HL-60 (cell line): ENCODE data around the gene TRDN.

Experiments
- DNase-seq, 2 experiments: peaks; one replicate each; pipeline ENCODE4 v3.0.0-alpha.2; 2010 to 2020; ENCODE audit warnings: low read depth in 1 of 2, low spot score in 1 of 2
- H3K27ac ChIP-seq: fragments of 250-450 bp; sonication (Bioruptor Pico); replicated peaks from 2 replicates; pipeline ENCODE4 v1.5.1; 2020; ENCODE audit warnings: mild to moderate bottlenecking, moderate library complexity
- H3K27me3 ChIP-seq: fragments of 250-450 bp; sonication (Bioruptor Pico); 2 replicates; pipeline ENCODE4 v1.5.1; 2021; ENCODE audit warnings: mild to moderate bottlenecking, moderate library complexity; ENCODE audit not compliant: insufficient read depth, poor library complexity, severe bottlenecking
- H3K4me3 ChIP-seq: replicated peaks from 2 replicates; pipeline ENCODE4 v1.5.1; 2011; ENCODE audit warnings: mild to moderate bottlenecking, control low read depth, low read length; ENCODE audit not compliant: insufficient read depth
- CTCF ChIP-seq: IDR thresholded peaks from one replicate; pipeline ENCODE4 v1.5.1; 2011; ENCODE audit warnings: low read length, control low read depth, inconsistent platforms; ENCODE audit not compliant: insufficient read depth
- GABPA ChIP-seq: IDR thresholded peaks from 2 replicates; pipeline ENCODE4 v1.6.1; 2012; ENCODE audit warnings: low read depth
- POLR2AphosphoS5 ChIP-seq: IDR thresholded peaks from 2 replicates; pipeline ENCODE4 v1.6.1; 2012; ENCODE audit warnings: low read depth
- REST ChIP-seq: IDR thresholded peaks from 2 replicates; pipeline ENCODE4 v1.6.1; 2012; ENCODE audit warnings: low read depth; ENCODE audit not compliant: insufficient replicate concordance
- SPI1 ChIP-seq: IDR thresholded peaks from 2 replicates; pipeline ENCODE4 v1.6.1; 2012; ENCODE audit warnings: low read depth, mild to moderate bottlenecking, borderline replicate concordance

Gene TRDN

GRCh38 chr6:123288649-123289048 lies 348.1 kb downstream of the TRDN start:
- TF ChIP-seq GABPA (no peak), POLR2AphosphoS5 (no peak), CTCF (no peak), SPI1 (no peak), REST (no peak)
- Histone ChIP-seq H3K27ac (no peak overlapping the region), H3K4me3 (no peak overlapping the region), H3K27me3 (no peaks in the 10 kb centered on the region)
- DNase-seq = no peak

- TF ChIP-seq GABPA = no peak
- no peak for TF ChIP-seq REST
- no peak for TF ChIP-seq POLR2AphosphoS5
- Histone ChIP-seq H3K4me3 (no peak overlapping the region), H3K27me3 (no peaks in the 10 kb centered on the region), H3K27ac (no peak overlapping the region)
- DNase-seq = no peak
Measured at GRCh38 chr6:123276546-123276980, 360.2 kb downstream of the TRDN start.

GRCh38 chr6:123263981-123264380 lies 372.8 kb downstream of the TRDN start:
- Histone ChIP-seq H3K4me3 (no peak overlapping the region), H3K27ac (no peak overlapping the region), H3K27me3 (no peaks in the 10 kb centered on the region)
- DNase-seq = no peak
- TF ChIP-seq SPI1 = no peak
- TF ChIP-seq GABPA = no peak
- no peak for TF ChIP-seq POLR2AphosphoS5
- no peak for TF ChIP-seq CTCF
- no peak for TF ChIP-seq REST

- Histone ChIP-seq H3K4me3 (no peak overlapping the region), H3K27me3 (no peaks in the 10 kb centered on the region), H3K27ac (no peak overlapping the region)
- TF ChIP-seq SPI1 (no peak), REST (no peak), CTCF (no peak), POLR2AphosphoS5 (no peak), GABPA (no peak)
- no peak for DNase-seq
Measured at GRCh38 chr6:123240626-123241025, 396.1 kb downstream of the TRDN start.
